Subcutaneous abdominal adipose tissue (tissue), 5 donors: ENCODE measurements around the gene CPXM2.
"Not testable (repeated sequence)": the region's sequence is repeated elsewhere in the genome, so short reads cannot be mapped to it uniquely, and the experiment has no call there.

Source experiments
- H3K27ac ChIP-seq: one replicate; pipeline ENCODE4 v1.7.0; 2013; ENCODE audit warnings: low read depth, mild to moderate bottlenecking, inconsistent platforms, low read length, moderate library complexity
- H3K27me3 ChIP-seq, 5 donors: one replicate each; pipeline ENCODE4 v1.7.0; 2013; ENCODE audit warnings: low read length in 5 of 5, inconsistent platforms in 1 of 5; ENCODE audit not compliant: control insufficient read depth in 5 of 5, insufficient read depth in 4 of 5
- H3K36me3 ChIP-seq, 5 donors: one replicate each; pipeline ENCODE4 v1.7.0; 2013; ENCODE audit warnings: low read length in 5 of 5; ENCODE audit not compliant: control insufficient read depth in 5 of 5, insufficient read depth in 5 of 5
- H3K4me1 ChIP-seq, 5 donors: one replicate each; pipeline ENCODE4 v1.7.0; 2013; ENCODE audit warnings: low read length in 5 of 5, mild to moderate bottlenecking in 3 of 5, moderate library complexity in 1 of 5; ENCODE audit not compliant: control insufficient read depth in 5 of 5, insufficient read depth in 5 of 5
- H3K4me3 ChIP-seq, 5 donors: one replicate each; pipeline ENCODE4 v1.7.0; 2013; ENCODE audit warnings: low read length in 5 of 5, low read depth in 1 of 5
- H3K9ac ChIP-seq, 5 donors: one replicate each; pipeline ENCODE4 v1.7.0; 2013; ENCODE audit warnings: low read length in 5 of 5, mild to moderate bottlenecking in 4 of 5, moderate library complexity in 3 of 5
- H3K9me3 ChIP-seq, 5 donors: one replicate each; pipeline ENCODE4 v1.7.0; 2013; ENCODE audit warnings: low read length in 5 of 5; ENCODE audit not compliant: control insufficient read depth in 5 of 5
- donor health status: healthy.
- donor health status: healthy.
- donor health status: healthy.
- donor health status: healthy.
- donor health status: healthy.

The CPXM2 gene

DNA sequence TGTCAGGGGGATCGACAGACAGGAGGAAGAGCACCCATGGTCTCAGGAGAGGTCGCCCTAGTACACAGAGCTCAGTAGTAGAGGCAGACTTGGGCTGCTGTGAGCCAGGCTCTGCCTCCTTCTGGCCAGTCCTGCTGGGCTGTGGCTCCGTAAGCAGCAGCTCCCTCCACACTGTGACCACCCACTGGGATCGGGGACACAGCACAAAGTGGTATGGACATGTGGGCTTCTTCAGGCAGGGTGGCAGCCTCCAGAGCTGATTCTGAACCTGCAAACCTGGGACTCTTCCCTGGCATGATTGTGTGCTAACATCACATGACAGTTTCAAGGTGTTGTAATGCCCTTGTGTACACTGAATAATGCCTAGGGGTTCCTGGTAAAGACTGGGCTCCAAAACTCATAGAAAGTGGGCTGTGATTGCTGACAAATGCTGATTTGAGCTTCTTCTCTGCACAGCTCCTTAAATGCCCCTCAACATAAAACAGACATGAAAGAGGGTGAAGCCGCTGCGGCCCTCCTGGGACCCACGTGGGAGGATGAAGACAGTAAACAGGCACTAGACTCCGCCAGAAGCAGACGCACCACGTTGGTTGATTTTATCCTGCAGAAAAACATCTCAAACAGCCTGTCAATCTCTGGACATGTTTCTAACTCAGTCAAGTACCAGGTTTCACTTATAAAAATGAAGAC lies 148.7 kb downstream of the CPXM2 start:
- Histone ChIP-seq H3K36me3 (no peaks in the 10 kb centered on the region), H3K4me3 (no peak overlapping the region), H3K27ac (no peak overlapping the region), H3K9me3 (no peaks in the 10 kb centered on the region), H3K27me3 (peaks cover 0 to 13% (median 6%) of the 10 kb centered on the region in 5 donors), H3K9ac (no peak overlapping the region), H3K4me1 (peaks cover 0 to 8% (median 0%) of the 10 kb centered on the region in 5 donors)

DNA sequence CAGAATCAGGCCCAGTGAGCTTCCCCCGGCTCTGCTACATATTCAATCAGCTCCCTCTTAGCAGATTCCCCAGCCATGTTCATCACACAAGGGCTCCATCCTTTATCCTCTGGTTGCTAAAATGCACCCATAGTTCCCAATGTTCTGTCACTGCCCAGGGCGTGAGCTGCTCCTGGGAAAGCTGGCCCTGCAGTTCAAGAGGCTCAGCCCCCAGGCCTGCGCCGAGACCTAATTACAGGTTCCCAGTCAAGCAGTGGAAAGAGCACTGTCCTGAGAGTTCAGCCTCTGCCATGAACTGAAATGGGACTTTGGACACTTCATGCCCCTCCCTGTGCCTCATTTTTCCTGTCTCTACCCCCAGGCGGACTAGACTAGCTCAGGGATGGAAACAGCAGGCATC lies 149.9 kb downstream of the CPXM2 start:
- Histone ChIP-seq H3K27ac (no peak overlapping the region), H3K27me3 (peaks cover 0 to 13% (median 6%) of the 10 kb centered on the region in 5 donors), H3K4me1 (peaks cover 0 to 8% (median 0%) of the 10 kb centered on the region in 5 donors), H3K9me3 (peaks cover 0 to 4% (median 2%) of the 10 kb centered on the region in 5 donors), H3K4me3 (no peak overlapping the region), H3K36me3 (no peaks in the 10 kb centered on the region), H3K9ac (no peak overlapping the region)

DNA sequence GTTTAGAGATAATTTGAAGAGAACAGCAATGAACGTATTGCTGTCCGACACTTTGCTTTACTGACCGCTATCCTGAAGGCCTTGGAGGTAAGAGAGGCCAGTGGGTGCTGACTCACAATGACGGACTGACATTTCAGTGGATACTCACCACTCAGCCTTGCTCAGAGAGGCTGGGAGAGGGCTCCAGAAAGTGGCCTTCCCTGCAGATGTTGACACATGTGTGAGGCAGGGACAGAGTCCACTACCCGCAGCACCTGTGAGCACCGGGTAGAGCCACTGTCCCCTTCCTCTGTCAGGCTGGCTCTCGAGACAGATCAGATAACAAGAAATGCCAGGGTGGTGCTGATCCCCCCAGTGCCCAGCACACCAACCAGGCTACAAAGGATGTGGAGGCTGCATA lies 150.5 kb downstream of the CPXM2 start:
- Histone ChIP-seq H3K27me3 (peaks cover 0 to 13% (median 4%) of the 10 kb centered on the region in 5 donors), H3K36me3 (no peaks in the 10 kb centered on the region), H3K4me1 (peaks cover 0 to 8% (median 0%) of the 10 kb centered on the region in 5 donors), H3K27ac (no peak overlapping the region), H3K9me3 (peaks cover 0 to 5% (median 3%) of the 10 kb centered on the region in 5 donors), H3K4me3 (no peak overlapping the region), H3K9ac (no peak overlapping the region)

GRCh38 chr10:123736917-123737316 lies 154.7 kb downstream of the CPXM2 start:
- not testable (repeated sequence) for H3K36me3 ChIP-seq, H3K9ac ChIP-seq, H3K27ac ChIP-seq, H3K4me1 ChIP-seq, H3K27me3 ChIP-seq, H3K4me3 ChIP-seq
- peaks cover 0 to 11% (median 3%) of the 10 kb centered on the region in 5 donors for H3K9me3 ChIP-seq

- H3K27ac ChIP-seq, result no peak overlapping the region
- peaks cover 0 to 4% (median 2%) of the 10 kb centered on the region in 5 donors for H3K9me3 ChIP-seq
- no peaks in the 10 kb centered on the region for H3K4me1 ChIP-seq
- peaks cover 0 to 6% (median 0%) of the 10 kb centered on the region in 5 donors for H3K27me3 ChIP-seq
- no peak overlapping the region for H3K4me3 ChIP-seq
- H3K9ac ChIP-seq, result no peak overlapping the region
- H3K36me3 ChIP-seq, result no peaks in the 10 kb centered on the region
These were observed 162.1 kb downstream of the CPXM2 start for GRCh38 chr10:123729523-123729922.

- peaks cover 0 to 4% (median 0%) of the 10 kb centered on the region in 5 donors for H3K9me3 ChIP-seq
- H3K27ac ChIP-seq, result no peak overlapping the region
- no peak overlapping the region for H3K9ac ChIP-seq
- no peak overlapping the region for H3K4me3 ChIP-seq
- H3K36me3 ChIP-seq, result no peaks in the 10 kb centered on the region
- peaks cover 0 to 6% (median 0%) of the 10 kb centered on the region in 5 donors for H3K27me3 ChIP-seq
- no peaks in the 10 kb centered on the region for H3K4me1 ChIP-seq
These were observed 164.8 kb downstream of the CPXM2 start for GRCh38 chr10:123726836-123727235.

DNA sequence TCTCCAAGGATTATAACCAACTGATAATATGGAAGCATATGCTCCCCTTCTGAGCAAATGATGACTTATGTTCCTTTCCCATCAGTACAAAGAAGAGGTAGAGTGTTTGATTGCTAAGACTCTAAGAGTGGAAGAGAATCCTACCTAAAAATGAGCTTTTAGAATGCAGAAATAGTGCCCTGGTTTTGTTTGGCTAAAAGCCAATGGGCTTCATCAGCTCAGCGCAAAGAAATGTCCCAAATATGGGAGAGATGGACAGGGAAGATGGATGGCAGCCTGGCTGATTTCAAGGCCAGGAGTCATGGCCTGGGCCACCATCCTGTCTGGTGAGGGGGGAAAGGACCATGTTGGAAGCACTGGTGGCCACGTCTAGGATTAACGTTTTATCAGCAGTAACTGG lies 165.2 kb downstream of the CPXM2 start:
- no peak overlapping the region for H3K27ac ChIP-seq
- peaks cover 0 to 6% (median 0%) of the 10 kb centered on the region in 5 donors for H3K27me3 ChIP-seq
- peaks cover 0 to 4% (median 0%) of the 10 kb centered on the region in 5 donors for H3K9me3 ChIP-seq
- no peak overlapping the region for H3K4me3 ChIP-seq
- no peaks in the 10 kb centered on the region for H3K4me1 ChIP-seq
- H3K9ac ChIP-seq, result no peak overlapping the region
- H3K36me3 ChIP-seq, result no peaks in the 10 kb centered on the region

GRCh38 chr10:123724747-123725146 lies 166.9 kb downstream of the CPXM2 start:
- Histone ChIP-seq H3K36me3 (no peaks in the 10 kb centered on the region), H3K27me3 (peaks cover 0 to 6% (median 2%) of the 10 kb centered on the region in 5 donors), H3K4me3 (no peak overlapping the region), H3K9me3 (peaks cover 0 to 6% (median 0%) of the 10 kb centered on the region in 5 donors), H3K4me1 (no peaks in the 10 kb centered on the region), H3K9ac (no peak overlapping the region), H3K27ac (no peak overlapping the region)

- Histone ChIP-seq H3K9ac (no peak overlapping the region), H3K4me3 (no peak overlapping the region), H3K27me3 (peaks cover 0 to 2% (median 0%) of the 10 kb centered on the region in 5 donors), H3K4me1 (no peaks in the 10 kb centered on the region), H3K9me3 (peaks cover 0 to 14% (median 12%) of the 10 kb centered on the region in 5 donors), H3K27ac (no peak overlapping the region), H3K36me3 (no peaks in the 10 kb centered on the region)
These were observed 169.3 kb downstream of the CPXM2 start for GRCh38 chr10:123722351-123722750.

DNA sequence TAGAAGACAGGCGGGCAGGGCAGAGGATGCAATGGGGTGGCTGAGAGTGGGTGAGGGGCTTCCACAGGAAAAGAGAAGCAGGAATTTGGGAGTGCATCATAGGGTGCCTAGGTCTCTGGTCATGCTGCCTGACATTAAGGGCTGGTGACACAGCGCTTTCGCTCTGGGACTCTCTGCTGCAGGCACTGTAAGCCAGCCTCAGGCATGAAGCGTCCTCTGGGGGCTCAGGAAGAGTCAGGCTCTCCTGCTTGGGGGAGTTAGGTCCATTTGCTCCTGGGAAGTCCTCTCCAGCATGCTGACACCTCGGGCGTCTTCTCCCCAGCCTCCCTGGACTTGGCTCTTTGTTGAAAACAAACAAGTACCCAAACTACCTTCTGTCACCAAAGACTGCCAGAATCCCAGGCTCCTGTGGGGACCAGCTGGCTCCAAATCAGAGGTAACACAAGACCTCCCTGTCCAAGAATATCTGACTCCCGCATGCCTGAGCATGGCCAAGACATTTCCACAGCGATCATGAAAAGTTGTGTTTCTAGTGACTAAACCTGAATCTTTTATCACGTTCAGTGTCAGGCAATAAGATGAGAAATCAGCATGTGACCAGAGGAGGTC lies 170.1 kb downstream of the CPXM2 start:
- H3K4me1 ChIP-seq, result no peaks in the 10 kb centered on the region
- H3K9me3 ChIP-seq, result peaks cover 0 to 16% (median 14%) of the 10 kb centered on the region in 5 donors
- H3K27me3 ChIP-seq, result peaks cover 0 to 2% (median 0%) of the 10 kb centered on the region in 5 donors
- no peak overlapping the region for H3K4me3 ChIP-seq
- no peaks in the 10 kb centered on the region for H3K36me3 ChIP-seq
- H3K27ac ChIP-seq, result no peak overlapping the region
- no peak overlapping the region for H3K9ac ChIP-seq
